GM12878 (cell line): ENCODE measurements around the gene MED13. TPM values are rescaled to one million over a fixed set of nuclear protein-coding genes. Genes with fewer than 3 reads are reported as not detected.

Experiments used
- ATAC-seq: fragments of 200-7000 bp; cut with Tn5 transposase; 3 replicates; pipeline ENCODE4 v1.9.1; 2020; ENCODE audit warnings: mild to moderate bottlenecking, moderate library complexity
- BruUV-seq: library from RNA; stranded (reverse); fragments of 400-500 nt; replicated peaks from 2 replicates; lab custom pipeline; 2021; lab: Mats Ljungman, UMichigan
- CTCF ChIA-PET: fragments of 300-600 bp; sonication (Branson Sonifier 250); formaldehyde crosslinking; extraction: SDS; loops from one replicate; lab custom pipeline; 2021; ENCODE audit warnings: inconsistent platforms; lab: Yijun Ruan, JAX
- POLR2A ChIA-PET: fragments of 350-600 bp; formaldehyde crosslinking; extraction: SDS; loops from one replicate; lab custom pipeline; 2021; ENCODE audit warnings: inconsistent platforms; lab: Charles Lee
- RAD21 ChIA-PET: fragments of 300-600 bp; sonication (Branson Sonifier 250); formaldehyde crosslinking; loops from one replicate; lab custom pipeline; 2023; ENCODE audit warnings: antibody characterized with exemption; ENCODE audit not compliant: unreplicated experiment; lab: Charles Lee
- SMC1A ChIA-PET: fragments of 300-600 bp; sonication (Branson Sonifier 250); formaldehyde crosslinking; loops from one replicate; lab custom pipeline; 2023; ENCODE audit not compliant: unreplicated experiment, uncharacterized antibody; lab: Charles Lee
- DNase-seq: peaks from one replicate; pipeline ENCODE4 v3.0.0-alpha.2; 2011; ENCODE audit warnings: low read depth, low spot score
- FAIRE-seq: peaks from 3 replicates; lab custom pipeline; 2011; peaks lifted over from hg19 to GRCh38; lab: Jason Lieb, UNC
- H2AFZ ChIP-seq: 2 replicates; pipeline ENCODE4 v1.6.0; 2011; ENCODE audit warnings: low read depth, low read length, control low read depth; ENCODE audit not compliant: control insufficient read depth
- H3K27ac ChIP-seq: 2 replicates; pipeline ENCODE4 v1.5.1; 2011; ENCODE audit warnings: control low read depth; ENCODE audit not compliant: control insufficient read depth, insufficient read depth
- H3K27me3 ChIP-seq, 2 experiments: replicated peaks in 1 of 2; 2 replicates each; pipeline versions ENCODE4 v1.6.0 to v1.6.1; 2011; ENCODE audit warnings: low read length in 1 of 2; ENCODE audit not compliant: control insufficient read depth in 2 of 2, insufficient read depth in 2 of 2
- H3K36me3 ChIP-seq, 2 experiments: 2 replicates each; pipeline ENCODE4 v1.5.1; 2011; ENCODE audit warnings: low read length in 1 of 2; ENCODE audit not compliant: control insufficient read depth in 2 of 2, insufficient read depth in 2 of 2
- H3K4me1 ChIP-seq: 2 replicates; pipeline ENCODE4 v1.6.1; 2011; ENCODE audit warnings: mild to moderate bottlenecking, low read length, moderate library complexity, mixed read lengths; ENCODE audit not compliant: control insufficient read depth, insufficient read depth
- H3K4me2 ChIP-seq: 2 replicates; pipeline ENCODE4 v1.6.0; 2011; ENCODE audit warnings: control low read depth; ENCODE audit not compliant: control insufficient read depth, insufficient read depth
- H3K4me3 ChIP-seq: fragments of 200-600 bp; sonication (generic); 2 replicates; pipeline ENCODE4 v1.5.1; 2016
- H3K79me2 ChIP-seq: 2 replicates; pipeline ENCODE4 v1.6.0; 2011; ENCODE audit warnings: low read length; ENCODE audit not compliant: control insufficient read depth, insufficient read depth
- H3K9ac ChIP-seq: 2 replicates; pipeline ENCODE4 v1.8.0; 2011; ENCODE audit warnings: low read length, control low read depth, mixed read lengths; ENCODE audit not compliant: control insufficient read depth, insufficient read depth
- H3K9me3 ChIP-seq: replicated peaks from 3 replicates; pipeline ENCODE4 v1.5.1; 2011; ENCODE audit warnings: mild to moderate bottlenecking, low read length; ENCODE audit not compliant: control insufficient read depth, insufficient read depth
- H4K20me1 ChIP-seq: 2 replicates; pipeline ENCODE4 v1.6.0; 2011; ENCODE audit not compliant: control insufficient read depth, insufficient read depth
- BRCA1 ChIP-seq: IDR thresholded peaks from 2 replicates; pipeline ENCODE4 v1.6.1; 2011; ENCODE audit warnings: low read depth, low read length, improper control_type of control experiment
- CEBPB ChIP-seq, 2 experiments: fragments of 150-350 bp in 1 of 2; IDR thresholded peaks; 2 replicates each; pipeline ENCODE4 v1.6.1; 2012 to 2014; ENCODE audit warnings: low read depth in 2 of 2, low read length in 2 of 2, borderline replicate concordance in 1 of 2, inconsistent platforms in 1 of 2
- ETV6 ChIP-seq, 2 experiments: fragments of 450-650 bp in 1 of 2; IDR thresholded peaks in 1 of 2; conservative IDR thresholded peaks in 1 of 2; 2 replicates each; pipeline ENCODE4 v1.6.1; 2014; ENCODE audit warnings: antibody characterized with exemption in 1 of 2, borderline replicate concordance in 1 of 2, low read depth in 1 of 2, mild to moderate bottlenecking in 1 of 2, moderate library complexity in 1 of 2
- FOS ChIP-seq: IDR thresholded peaks from 3 replicates; pipeline ENCODE4 v1.6.1; 2011; ENCODE audit warnings: borderline replicate concordance; ENCODE audit not compliant: insufficient read length; ENCODE audit errors: extremely low read depth
- HCFC1 ChIP-seq: fragments of 150-350 bp; IDR thresholded peaks from 2 replicates; pipeline ENCODE4 v1.6.1; 2014; ENCODE audit warnings: low read length
- IRF3 ChIP-seq: fragments of 450-650 bp; IDR thresholded peaks from 2 replicates; pipeline ENCODE4 v1.6.1; 2014; ENCODE audit warnings: mild to moderate bottlenecking
- MAX ChIP-seq: IDR thresholded peaks from 2 replicates; pipeline ENCODE4 v1.6.1; 2012; ENCODE audit warnings: low read depth, low read length, improper control_type of control experiment
- NR2C2 ChIP-seq: IDR thresholded peaks from 2 replicates; pipeline ENCODE4 v1.6.1; 2011; ENCODE audit warnings: borderline replicate concordance, low read depth; ENCODE audit not compliant: control insufficient read depth, insufficient read length
- PAX8 ChIP-seq: fragments of 450-650 bp; IDR thresholded peaks from 2 replicates; pipeline ENCODE4 v1.6.1; 2017; ENCODE audit warnings: mild to moderate bottlenecking, moderate library complexity
- PRDM15 ChIP-seq: fragments of 450-650 bp; formaldehyde crosslinking; IDR thresholded peaks from 2 replicates; pipeline ENCODE4 v1.4.0; 2020; ENCODE audit warnings: mild to moderate bottlenecking, moderate library complexity
- SUPT20H ChIP-seq: IDR thresholded peaks from 2 replicates; pipeline ENCODE4 v1.6.1; 2011; ENCODE audit warnings: low read depth, mild to moderate bottlenecking, low read length, moderate library complexity, borderline replicate concordance; ENCODE audit not compliant: control insufficient read depth
- TAF1 ChIP-seq: IDR thresholded peaks from 2 replicates; pipeline ENCODE4 v1.6.1; 2011; ENCODE audit warnings: mild to moderate bottlenecking, low read depth, low read length, borderline replicate concordance
- TCF7 ChIP-seq: IDR thresholded peaks from 2 replicates; pipeline ENCODE4 v1.6.1; 2014; ENCODE audit warnings: antibody characterized with exemption, borderline replicate concordance
- ZNF384 ChIP-seq: IDR thresholded peaks from 2 replicates; pipeline ENCODE4 v1.6.1; 2012; ENCODE audit warnings: low read depth, mild to moderate bottlenecking, low read length, improper control_type of control experiment, borderline replicate concordance
- WGBS: methylation state at CpG from one replicate; pipeline ENCODE4 v1.1.6; 2016; ENCODE audit warnings: low lambda C conversion rate; ENCODE audit not compliant: insufficient replicate concordance, insufficient coverage; ENCODE audit errors: missing lambda C conversion rate; 5-methylcytosine and 5-hydroxymethylcytosine counted together
- in situ Hi-C: fragments of 300-500 bp; cut with MboI; formaldehyde crosslinking; loops from 9 replicates; pipeline ENCODE4 v1.14.3; 2018; ENCODE audit warnings: mixed read lengths
- intact Hi-C: fragments of 100-400 bp; cut with micrococcal nuclease; formaldehyde crosslinking; loops from one replicate; pipeline ENCODE4 v1.14.2; 2022; ENCODE audit not compliant: unreplicated experiment
- polyA plus RNA-seq, 11 experiments: library from polyadenylated mRNA; depleted of rRNA in 4 of 11; unstranded in 6 of 11; stranded (reverse) in 5 of 11; fragments of >200 nt; fragmentation: Nextera tagmentation in 4 of 11; fragmentation: Illumina TruSeq in 1 of 11; extraction: Ambion mirVana in 4 of 11; extraction: Trizol in 1 of 11; gene quantifications; 1 replicate in 1 of 11; 2 replicates in 10 of 11; pipeline versions ENCODE4 v1.2.1 to v1.2.3, GENCODE V29; 2011 to 2016; ENCODE audit warnings: inconsistent platforms in 2 of 11, missing spikeins in 2 of 11, low read depth in 1 of 11
- total RNA-seq, 4 experiments: library from RNA; depleted of rRNA in 3 of 4; stranded (reverse); fragments of >200 nt in 3 of 4; fragmentation: Illumina TruSeq in 1 of 4; extraction: Trizol in 1 of 4; gene quantifications; 2 replicates each; pipeline versions ENCODE4 v1.2.1 to v1.2.3, GENCODE V29; 2013 to 2021
- TF ChIP-seq, protein P1 (sequence below): IDR thresholded peaks from 2 replicates; pipeline ENCODE4 v1.6.1; 2011; ENCODE audit warnings: low read depth, low read length, improper control_type of control experiment, borderline replicate concordance

MED13 gene
- total and polyA plus RNA-seq, 10 of the 15 experiments (the other 5 are each of a cell fraction or from before 2014, with no cell fraction given) = 4.6 to 49.7 (median 21.3) TPM

GRCh38 chr17:61955619-61956018 is 109.5 kb downstream of the MED13 start (continued):
- TF ChIP-seq HCFC1 (no peak), FOS (no peak), ETV6 (conservative IDR thresholded peaks at IDR 0.05 in 1 of 2, IDR thresholded peaks at IDR 0.05 in 1 of 2; ENCODE audit: borderline replicate concordance in 1 of 2, low read depth in 1 of 2) (no peak)
- TF ChIP-seq, protein P1, sequence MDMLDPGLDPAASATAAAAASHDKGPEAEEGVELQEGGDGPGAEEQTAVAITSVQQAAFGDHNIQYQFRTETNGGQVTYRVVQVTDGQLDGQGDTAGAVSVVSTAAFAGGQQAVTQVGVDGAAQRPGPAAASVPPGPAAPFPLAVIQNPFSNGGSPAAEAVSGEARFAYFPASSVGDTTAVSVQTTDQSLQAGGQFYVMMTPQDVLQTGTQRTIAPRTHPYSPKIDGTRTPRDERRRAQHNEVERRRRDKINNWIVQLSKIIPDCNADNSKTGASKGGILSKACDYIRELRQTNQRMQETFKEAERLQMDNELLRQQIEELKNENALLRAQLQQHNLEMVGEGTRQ = no peak

- Histone ChIP-seq H3K27me3 (no peaks in the 10 kb centered on the region), H3K4me2 (no peak overlapping the region), H3K79me2 (no peaks in the 10 kb centered on the region), H3K9ac (no peak overlapping the region), H3K4me3 (no peak overlapping the region), H2AFZ (no peak overlapping the region), H3K9me3 (no peaks in the 10 kb centered on the region), H3K4me1 (no peaks in the 10 kb centered on the region), H4K20me1 (no peaks in the 10 kb centered on the region), H3K36me3 (peaks cover 6 to 30% of the 10 kb centered on the region in 2 experiments), H3K27ac (no peak overlapping the region)
- DNase-seq (no peak), ATAC-seq (no peak), FAIRE-seq (no peak)
- ChIA-PET SMC1A (interaction anchor here (0.7 to 1.6 kb wide), 4 partner anchors 16 to 164 kb away, joined by 3 to 9 read pairs (median 4); no protein-coding TSS in a partner anchor), RAD21 (interaction anchor here (0.9 to 1.2 kb wide), 3 partner anchors 9 to 165 kb away, joined by 3 to 6 read pairs (median 3); no protein-coding TSS in a partner anchor), POLR2A (interaction anchor here (0.7 kb wide), 1 partner anchor 148 kb away, joined by 4 read pairs; no protein-coding TSS in a partner anchor), CTCF (interaction anchor here (3.5 kb wide), 1 partner anchor 162 kb away, joined by 21 read pairs; no protein-coding TSS in a partner anchor)
- 65% methylated on average over 3 of the region's 3 CpGs for WGBS
- intact Hi-C loops = no loop called here
- in situ Hi-C loops = no loop called here
- no TSS peak for BruUV-seq
- no peak for TF ChIP-seq CEBPB (IDR thresholded peaks at IDR 0.05; ENCODE audit: borderline replicate concordance in 1 of 2, low read depth in 2 of 2, low read length in 2 of 2)
- no peak for TF ChIP-seq BRCA1
- no peak for TF ChIP-seq MAX
- no peak for TF ChIP-seq NR2C2
- TF ChIP-seq PRDM15 (CRISPR knock-in tag) = no peak
- TF ChIP-seq PAX8 = no peak
- no peak for TF ChIP-seq IRF3
- no peak for TF ChIP-seq TCF7
- no peak for TF ChIP-seq TAF1
- TF ChIP-seq ZNF384 = no peak
- no peak for TF ChIP-seq SUPT20H
Measured at GRCh38 chr17:61947367-61948078, 117.6 kb downstream of the MED13 start.
